ENCODE measurements around the gene PCDHB3. TPM values are rescaled to one million over a fixed set of nuclear protein-coding genes. Genes with fewer than 3 reads are reported as not detected.

Gene PCDHB3
- total RNA-seq (5.6 and 8.9 TPM in 2 replicates), polyA plus RNA-seq (0.34 and 1.2 TPM in 2 replicates)

DNA sequence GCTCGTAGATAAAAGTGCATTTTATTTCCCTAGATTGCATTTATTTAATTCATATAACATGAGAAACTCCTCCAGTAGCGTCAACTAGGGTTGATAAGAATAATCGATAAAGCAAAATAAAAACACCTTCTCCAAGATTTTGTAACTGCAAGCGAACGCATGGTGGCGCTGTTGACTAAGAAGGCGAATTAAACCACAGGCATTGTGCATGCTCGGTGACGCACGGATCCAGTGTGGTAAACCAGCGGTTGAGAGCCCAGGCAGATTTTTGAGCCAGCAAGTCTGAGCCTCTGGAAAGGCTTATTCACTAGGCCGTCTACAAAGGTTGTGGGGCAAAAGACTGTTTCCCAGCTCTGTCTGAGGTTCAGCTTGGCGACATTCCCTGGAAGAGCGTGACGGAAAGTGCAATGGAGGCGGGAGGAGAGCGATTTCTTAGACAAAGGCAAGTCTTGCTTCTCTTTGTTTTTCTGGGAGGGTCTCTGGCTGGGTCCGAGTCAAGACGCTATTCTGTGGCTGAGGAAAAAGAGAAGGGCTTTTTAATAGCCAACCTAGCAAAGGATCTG lies at the start of gene PCDHB3:
TSS of gene PCDHB3 (plus strand) at position 231 of the 563 bp plus-strand sequence. CDS start at position 408, 177 bp downstream.
- no peaks in the 10 kb centered on the region for H3K27me3 ChIP-seq
- TF ChIP-seq, protein P1, sequence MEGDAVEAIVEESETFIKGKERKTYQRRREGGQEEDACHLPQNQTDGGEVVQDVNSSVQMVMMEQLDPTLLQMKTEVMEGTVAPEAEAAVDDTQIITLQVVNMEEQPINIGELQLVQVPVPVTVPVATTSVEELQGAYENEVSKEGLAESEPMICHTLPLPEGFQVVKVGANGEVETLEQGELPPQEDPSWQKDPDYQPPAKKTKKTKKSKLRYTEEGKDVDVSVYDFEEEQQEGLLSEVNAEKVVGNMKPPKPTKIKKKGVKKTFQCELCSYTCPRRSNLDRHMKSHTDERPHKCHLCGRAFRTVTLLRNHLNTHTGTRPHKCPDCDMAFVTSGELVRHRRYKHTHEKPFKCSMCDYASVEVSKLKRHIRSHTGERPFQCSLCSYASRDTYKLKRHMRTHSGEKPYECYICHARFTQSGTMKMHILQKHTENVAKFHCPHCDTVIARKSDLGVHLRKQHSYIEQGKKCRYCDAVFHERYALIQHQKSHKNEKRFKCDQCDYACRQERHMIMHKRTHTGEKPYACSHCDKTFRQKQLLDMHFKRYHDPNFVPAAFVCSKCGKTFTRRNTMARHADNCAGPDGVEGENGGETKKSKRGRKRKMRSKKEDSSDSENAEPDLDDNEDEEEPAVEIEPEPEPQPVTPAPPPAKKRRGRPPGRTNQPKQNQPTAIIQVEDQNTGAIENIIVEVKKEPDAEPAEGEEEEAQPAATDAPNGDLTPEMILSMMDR (IDR thresholded peaks at IDR 0.05; ENCODE audit: low read depth, low read length), result no peak
- no peak within 1 kb of the TSS for H3K4me3 ChIP-seq
- no peak within 1 kb of the TSS for H3K27ac ChIP-seq
- no peaks in the 10 kb centered on the region for H3K9me3 ChIP-seq (ENCODE audit: low read depth)
- DNase-seq (ENCODE audit: low read depth in 1 of 2, low spot score in 1 of 2), result peak in 1 of 2 donors; percentile 8
- H3K36me3 ChIP-seq, result no peaks in the 10 kb centered on the region
- no peaks in the 10 kb centered on the region for H3K4me1 ChIP-seq (ENCODE audit: low read depth)

DNA sequence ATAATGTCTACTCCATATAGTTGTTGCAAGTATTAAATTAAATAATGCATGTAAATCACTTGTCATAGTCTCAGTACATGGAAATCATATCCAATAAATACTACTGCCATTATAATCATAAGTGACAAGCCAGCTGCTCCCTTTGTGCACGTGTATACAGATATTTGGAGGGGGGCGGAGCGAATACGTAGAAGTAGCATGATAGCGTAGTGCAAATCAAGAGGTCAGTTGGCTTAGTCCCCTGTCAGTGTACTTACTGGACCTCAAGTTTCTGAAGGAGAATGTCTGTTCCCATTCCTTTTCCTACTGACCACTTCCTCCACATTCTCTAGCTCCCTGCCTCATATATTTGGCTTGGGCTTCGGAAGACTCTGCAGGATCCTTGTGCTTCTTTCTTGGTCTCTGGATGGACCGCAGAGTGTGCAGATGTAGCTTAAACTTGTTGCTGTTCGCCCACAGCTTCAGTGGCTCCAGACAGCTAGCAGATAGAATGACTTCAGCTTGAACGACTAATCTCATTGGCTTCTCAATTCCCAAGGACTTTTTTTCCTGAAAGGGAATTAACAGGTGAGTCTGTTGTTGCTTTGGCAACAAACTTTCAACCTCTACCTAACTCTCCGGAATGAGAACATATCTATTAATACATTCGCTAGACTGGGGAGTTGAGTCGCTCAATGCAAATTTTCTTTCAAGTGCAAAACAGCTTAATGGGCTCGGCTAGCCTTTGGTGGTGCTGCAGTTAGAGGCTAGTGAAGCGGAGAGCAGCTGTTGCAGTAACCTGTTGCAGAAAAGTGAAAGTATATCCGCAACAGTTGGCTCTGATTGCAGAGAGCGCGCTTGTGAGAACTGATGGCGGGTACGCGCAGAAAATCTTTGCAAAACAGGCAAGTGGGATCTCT lies 49.4 kb upstream of the PCDHB3 start, which contains the start of gene PCDHB1:
TSS of gene PCDHB1 (plus strand) at position 753 of the 899 bp plus-strand sequence. CDS start at position 850, 97 bp downstream.
- no peaks in the 10 kb centered on the region for H3K4me1 ChIP-seq (ENCODE audit: low read depth)
- H3K27ac ChIP-seq, result no peak within 1 kb of the TSS
- peak in 1 of 2 donors; percentile 42 for DNase-seq (ENCODE audit: low read depth in 1 of 2, low spot score in 1 of 2)
- TF ChIP-seq, protein P1 (IDR thresholded peaks at IDR 0.05; ENCODE audit: low read depth, low read length), result no peak
- peak within 1 kb of the TSS; percentile 36 for H3K4me3 ChIP-seq
- H3K36me3 ChIP-seq, result no peaks in the 10 kb centered on the region
- H3K27me3 ChIP-seq, result peaks cover 67% of the 10 kb centered on the region
- no peaks in the 10 kb centered on the region for H3K9me3 ChIP-seq (ENCODE audit: low read depth)

DNA sequence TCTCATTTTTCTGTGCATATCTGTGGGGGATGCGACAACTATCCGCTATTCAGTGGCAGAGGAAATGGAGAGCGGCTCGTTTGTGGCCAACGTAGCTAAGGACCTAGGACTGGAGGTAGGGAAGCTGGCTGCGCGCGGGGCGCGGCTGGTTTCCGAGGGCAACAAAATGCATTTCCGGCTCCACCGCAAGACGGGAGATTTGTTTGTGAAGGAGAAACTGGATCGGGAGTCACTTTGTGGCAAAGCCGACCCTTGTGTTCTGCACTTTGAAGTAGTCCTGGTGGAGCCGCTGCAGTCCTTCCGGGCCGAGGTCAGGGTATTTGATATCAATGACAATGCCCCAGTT lies 48.8 kb upstream of the PCDHB3 start:
- Histone ChIP-seq H3K9me3 (ENCODE audit: low read depth) (no peaks in the 10 kb centered on the region), H3K4me1 (ENCODE audit: low read depth) (no peaks in the 10 kb centered on the region), H3K4me3 (peak overlapping the region; percentile 36), H3K27ac (no peak overlapping the region), H3K36me3 (no peaks in the 10 kb centered on the region), H3K27me3 (peaks cover 64% of the 10 kb centered on the region)
- TF ChIP-seq, protein P1 (IDR thresholded peaks at IDR 0.05; ENCODE audit: low read depth, low read length), result no peak
- no peak for DNase-seq (ENCODE audit: low read depth in 1 of 2, low spot score in 1 of 2)

DNA sequence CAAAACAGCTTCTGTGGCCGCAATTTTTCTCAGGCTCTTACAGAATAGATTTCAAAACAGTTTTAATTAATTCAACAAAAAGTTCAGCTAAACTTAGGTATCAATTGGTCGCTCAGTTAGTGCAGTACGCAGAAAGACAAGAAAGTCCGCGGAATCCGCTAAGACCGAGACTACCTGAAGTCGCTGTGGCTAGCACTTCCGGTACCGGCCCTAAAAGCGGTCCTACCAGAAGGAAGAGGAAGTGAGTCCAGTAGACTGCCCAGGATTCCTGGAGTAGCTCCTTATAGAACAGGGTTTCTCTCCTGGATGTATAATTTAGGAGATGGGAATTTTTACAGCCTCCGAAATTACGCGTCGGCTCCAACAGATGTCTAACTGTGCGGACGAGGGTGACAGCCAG lies 22.4 kb upstream of the PCDHB3 start:
- Histone ChIP-seq H3K4me3 (no peak overlapping the region), H3K4me1 (ENCODE audit: low read depth) (no peaks in the 10 kb centered on the region), H3K36me3 (no peaks in the 10 kb centered on the region), H3K27ac (no peak overlapping the region), H3K9me3 (ENCODE audit: low read depth) (no peaks in the 10 kb centered on the region), H3K27me3 (peaks cover 33% of the 10 kb centered on the region)
- no peak for DNase-seq (ENCODE audit: low read depth in 1 of 2, low spot score in 1 of 2)
- TF ChIP-seq, protein P1 (IDR thresholded peaks at IDR 0.05; ENCODE audit: low read depth, low read length), result no peak

DNA sequence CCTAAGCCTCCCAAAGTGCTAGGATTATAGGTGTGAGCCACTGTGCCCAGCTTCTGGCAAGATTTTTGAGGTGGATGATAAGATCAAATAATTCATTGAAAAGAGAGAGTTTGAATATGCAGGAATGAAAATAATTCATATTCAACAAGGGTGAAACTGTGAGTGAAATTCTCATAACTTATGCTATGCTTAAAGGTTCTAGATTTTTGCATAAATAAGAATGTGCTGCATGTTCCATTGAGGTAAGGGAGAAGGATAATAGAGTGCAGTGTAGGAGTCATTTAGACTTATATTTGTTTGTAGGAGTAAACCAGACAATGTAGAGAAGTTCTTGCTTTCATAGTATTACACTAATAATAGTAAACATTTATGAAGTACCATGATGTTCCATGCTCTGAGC lies 18.0 kb upstream of the PCDHB3 start:
- DNase-seq (ENCODE audit: low read depth in 1 of 2, low spot score in 1 of 2), result no peak
- TF ChIP-seq, protein P1 (IDR thresholded peaks at IDR 0.05; ENCODE audit: low read depth, low read length), result no peak
- Histone ChIP-seq H3K36me3 (no peaks in the 10 kb centered on the region), H3K4me3 (no peak overlapping the region), H3K27ac (no peak overlapping the region), H3K9me3 (ENCODE audit: low read depth) (no peaks in the 10 kb centered on the region), H3K27me3 (peaks cover 20% of the 10 kb centered on the region), H3K4me1 (ENCODE audit: low read depth) (no peaks in the 10 kb centered on the region)
